Measurements from ENCODE around the gene NCAM2. TPM values are rescaled to one million over a fixed set of nuclear protein-coding genes. Genes with fewer than 3 reads are reported as not detected.

Gene NCAM2
- total and polyA plus RNA-seq, 2 experiments from 2014 or later: 0.36 to 0.83 TPM

- Histone ChIP-seq H3K4me1 (ENCODE audit: insufficient read depth) (no peaks in the 10 kb centered on the region), H3K79me2 (replicated peaks; ENCODE audit: insufficient read depth) (no peaks in the 10 kb centered on the region), H3K27ac (ENCODE audit: low read depth) (no peak overlapping the region), H3K36me3 (ENCODE audit: insufficient read depth) (no peaks in the 10 kb centered on the region), H3F3A (replicated peaks; ENCODE audit: low read depth) (no peaks in the 10 kb centered on the region), H4K20me1 (replicated peaks; ENCODE audit: insufficient read depth) (no peaks in the 10 kb centered on the region), H3K4me3 (no peak overlapping the region), H3K4me2 (no peak overlapping the region), H2AFZ (no peak overlapping the region), H3K27me3 (ENCODE audit: insufficient read depth) (no peaks in the 10 kb centered on the region), H3K9me2 (ENCODE audit: insufficient read depth) (no peaks in the 10 kb centered on the region)
- Mint-ChIP-seq H3K9me3 (no peaks in the 10 kb centered on the region), H3K36me3 (ENCODE audit: low read depth) (no peaks in the 10 kb centered on the region), H3K27me3 (ENCODE audit: insufficient read depth, low read depth, poor library complexity) (no peaks in the 10 kb centered on the region), H3K4me1 (no peaks in the 10 kb centered on the region; the same call in 2 of the 3 replicates), H3K27ac (no peak overlapping the region), H3K4me3 (no peak overlapping the region)
- no peak for DNase-seq (ENCODE audit: low spot score)
- ATAC-seq: no peak
- TF ChIP-seq ZNF462 (CRISPR knock-in tag; IDR thresholded peaks at IDR 0.05) (no peak), ETS1 (IDR thresholded peaks at IDR 0.05) (no peak), NANOG (IDR thresholded peaks at IDR 0.05; ENCODE audit: borderline replicate concordance) (no peak), STAT1 (IDR thresholded peaks at IDR 0.05; ENCODE audit: unreplicated experiment) (no peak), EZH2phosphoT487 (IDR thresholded peaks at IDR 0.05; ENCODE audit: unreplicated experiment) (no peak), EZH2 (IDR thresholded peaks at IDR 0.05; ENCODE audit: low read depth, unreplicated experiment) (no peak), CREB1 (CRISPR knock-in tag; IDR thresholded peaks at IDR 0.05; ENCODE audit: low read depth) (no peak), JUNB (IDR thresholded peaks at IDR 0.05; ENCODE audit: unreplicated experiment) (no peak), ZNF114 (CRISPR knock-in tag; IDR thresholded peaks at IDR 0.05) (no peak), ZNF331 (CRISPR knock-in tag; IDR thresholded peaks at IDR 0.05; ENCODE audit: low read depth) (no peak), POLR2AphosphoS5 (IDR thresholded peaks at IDR 0.05; ENCODE audit: low read depth) (no peak)
- TF ChIP-seq, protein P1, sequence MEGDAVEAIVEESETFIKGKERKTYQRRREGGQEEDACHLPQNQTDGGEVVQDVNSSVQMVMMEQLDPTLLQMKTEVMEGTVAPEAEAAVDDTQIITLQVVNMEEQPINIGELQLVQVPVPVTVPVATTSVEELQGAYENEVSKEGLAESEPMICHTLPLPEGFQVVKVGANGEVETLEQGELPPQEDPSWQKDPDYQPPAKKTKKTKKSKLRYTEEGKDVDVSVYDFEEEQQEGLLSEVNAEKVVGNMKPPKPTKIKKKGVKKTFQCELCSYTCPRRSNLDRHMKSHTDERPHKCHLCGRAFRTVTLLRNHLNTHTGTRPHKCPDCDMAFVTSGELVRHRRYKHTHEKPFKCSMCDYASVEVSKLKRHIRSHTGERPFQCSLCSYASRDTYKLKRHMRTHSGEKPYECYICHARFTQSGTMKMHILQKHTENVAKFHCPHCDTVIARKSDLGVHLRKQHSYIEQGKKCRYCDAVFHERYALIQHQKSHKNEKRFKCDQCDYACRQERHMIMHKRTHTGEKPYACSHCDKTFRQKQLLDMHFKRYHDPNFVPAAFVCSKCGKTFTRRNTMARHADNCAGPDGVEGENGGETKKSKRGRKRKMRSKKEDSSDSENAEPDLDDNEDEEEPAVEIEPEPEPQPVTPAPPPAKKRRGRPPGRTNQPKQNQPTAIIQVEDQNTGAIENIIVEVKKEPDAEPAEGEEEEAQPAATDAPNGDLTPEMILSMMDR (conservative IDR thresholded peaks at IDR 0.05; ENCODE audit: low read depth in 2 of 2): no peak
- TF ChIP-seq, protein P2, sequence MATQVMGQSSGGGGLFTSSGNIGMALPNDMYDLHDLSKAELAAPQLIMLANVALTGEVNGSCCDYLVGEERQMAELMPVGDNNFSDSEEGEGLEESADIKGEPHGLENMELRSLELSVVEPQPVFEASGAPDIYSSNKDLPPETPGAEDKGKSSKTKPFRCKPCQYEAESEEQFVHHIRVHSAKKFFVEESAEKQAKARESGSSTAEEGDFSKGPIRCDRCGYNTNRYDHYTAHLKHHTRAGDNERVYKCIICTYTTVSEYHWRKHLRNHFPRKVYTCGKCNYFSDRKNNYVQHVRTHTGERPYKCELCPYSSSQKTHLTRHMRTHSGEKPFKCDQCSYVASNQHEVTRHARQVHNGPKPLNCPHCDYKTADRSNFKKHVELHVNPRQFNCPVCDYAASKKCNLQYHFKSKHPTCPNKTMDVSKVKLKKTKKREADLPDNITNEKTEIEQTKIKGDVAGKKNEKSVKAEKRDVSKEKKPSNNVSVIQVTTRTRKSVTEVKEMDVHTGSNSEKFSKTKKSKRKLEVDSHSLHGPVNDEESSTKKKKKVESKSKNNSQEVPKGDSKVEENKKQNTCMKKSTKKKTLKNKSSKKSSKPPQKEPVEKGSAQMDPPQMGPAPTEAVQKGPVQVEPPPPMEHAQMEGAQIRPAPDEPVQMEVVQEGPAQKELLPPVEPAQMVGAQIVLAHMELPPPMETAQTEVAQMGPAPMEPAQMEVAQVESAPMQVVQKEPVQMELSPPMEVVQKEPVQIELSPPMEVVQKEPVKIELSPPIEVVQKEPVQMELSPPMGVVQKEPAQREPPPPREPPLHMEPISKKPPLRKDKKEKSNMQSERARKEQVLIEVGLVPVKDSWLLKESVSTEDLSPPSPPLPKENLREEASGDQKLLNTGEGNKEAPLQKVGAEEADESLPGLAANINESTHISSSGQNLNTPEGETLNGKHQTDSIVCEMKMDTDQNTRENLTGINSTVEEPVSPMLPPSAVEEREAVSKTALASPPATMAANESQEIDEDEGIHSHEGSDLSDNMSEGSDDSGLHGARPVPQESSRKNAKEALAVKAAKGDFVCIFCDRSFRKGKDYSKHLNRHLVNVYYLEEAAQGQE (IDR thresholded peaks at IDR 0.05; ENCODE audit: unreplicated experiment): no peak
Measured at GRCh38 chr21:21412096-21412495, 413.9 kb downstream of the NCAM2 start.

All from GM23338 (cell line).